Measurements from ENCODE around the gene BTNL9. TPM values are rescaled to one million over a fixed set of nuclear protein-coding genes. Genes with fewer than 3 reads are reported as not detected.
"Not testable (repeated sequence)": the region's sequence is repeated elsewhere in the genome, so short reads cannot be mapped to it uniquely, and the experiment has no call there.

The BTNL9 gene
- 105 TPM for total RNA-seq

- Histone ChIP-seq H3K27me3 (no peaks in the 10 kb centered on the region), H3K4me1 (no peaks in the 10 kb centered on the region), H3K36me3 (no peaks in the 10 kb centered on the region), H3K9me3 (no peaks in the 10 kb centered on the region), H3K27ac (no peak within 1 kb of the TSS), H3K4me3 (no peak within 1 kb of the TSS)
- no peak for DNase-seq (ENCODE audit: low spot score in 2 of 2)
- intact Hi-C loops (cut with DNase I) = no loop called here
- no peak for TF ChIP-seq CTCF (IDR thresholded peaks at IDR 0.05)
Observed at GRCh38 chr5:181039931-181040630, at the start of gene BTNL9. Gene BTNL9, plus strand, starts transcription at chr5:181040266. Its CDS starts 5,224 bp downstream, at chr5:181045490.

GRCh38 chr5:180990882-180991242, 49.2 kb upstream of the BTNL9 start:
- no peak for TF ChIP-seq CTCF (IDR thresholded peaks at IDR 0.05)
- DNase-seq (ENCODE audit: low spot score in 2 of 2) = no peak
- no peak overlapping the region for H3K4me3 ChIP-seq
- intact Hi-C loops (cut with DNase I) = no loop called here
- no peak overlapping the region for H3K27ac ChIP-seq
- no peaks in the 10 kb centered on the region for H3K9me3 ChIP-seq
- no peaks in the 10 kb centered on the region for H3K27me3 ChIP-seq
- H3K4me1 ChIP-seq = no peaks in the 10 kb centered on the region
- no peaks in the 10 kb centered on the region for H3K36me3 ChIP-seq

GRCh38 chr5:181001947-181002346, 38.1 kb upstream of the BTNL9 start:
- no peak for DNase-seq (ENCODE audit: low spot score in 2 of 2)
- intact Hi-C loops (cut with DNase I) = no loop called here
- Histone ChIP-seq H3K27me3 (no peaks in the 10 kb centered on the region), H3K4me3 (no peak overlapping the region), H3K4me1 (no peaks in the 10 kb centered on the region), H3K36me3 (no peaks in the 10 kb centered on the region), H3K27ac (no peak overlapping the region), H3K9me3 (peaks cover 0 to 4% of the 10 kb centered on the region in 2 donors)
- TF ChIP-seq CTCF (IDR thresholded peaks at IDR 0.05) = no peak

- peaks cover 0 to 4% of the 10 kb centered on the region in 2 donors for H3K9me3 ChIP-seq
- no peaks in the 10 kb centered on the region for H3K27me3 ChIP-seq
- no peak for TF ChIP-seq CTCF (IDR thresholded peaks at IDR 0.05)
- no peak overlapping the region for H3K4me3 ChIP-seq
- intact Hi-C loops (cut with DNase I) = loop anchor here (5.0 kb wide), 1 partner anchor 63 kb away; no protein-coding TSS in a partner anchor
- no peak overlapping the region for H3K27ac ChIP-seq
- no peaks in the 10 kb centered on the region for H3K36me3 ChIP-seq
- no peak for DNase-seq (ENCODE audit: low spot score in 2 of 2)
- H3K4me1 ChIP-seq = no peaks in the 10 kb centered on the region
Observed at GRCh38 chr5:181005791-181006190, 34.3 kb upstream of the BTNL9 start.

- intact Hi-C loops (cut with DNase I) = loop anchor here (5.0 kb wide), 1 partner anchor 66 kb away; no protein-coding TSS in a partner anchor
- no peak for TF ChIP-seq CTCF (IDR thresholded peaks at IDR 0.05)
- H3K27me3 ChIP-seq = no peaks in the 10 kb centered on the region
- no peaks in the 10 kb centered on the region for H3K36me3 ChIP-seq
- H3K27ac ChIP-seq = no peak overlapping the region
- H3K4me3 ChIP-seq = no peak overlapping the region
- H3K9me3 ChIP-seq = no peaks in the 10 kb centered on the region
- no peak for DNase-seq (ENCODE audit: low spot score in 2 of 2)
- no peaks in the 10 kb centered on the region for H3K4me1 ChIP-seq
Observed at GRCh38 chr5:181008136-181008535, 31.9 kb upstream of the BTNL9 start.

- not testable (repeated sequence) for H3K4me3 ChIP-seq
Observed at GRCh38 chr5:181010018-181010417, 30.0 kb upstream of the BTNL9 start.

GRCh38 chr5:181014654-181015053, 25.4 kb upstream of the BTNL9 start:
- H3K27ac ChIP-seq; DNase-seq (ENCODE audit: low spot score in 2 of 2); H3K27me3 ChIP-seq; intact Hi-C loops (cut with DNase I); H3K36me3 ChIP-seq; H3K4me3 ChIP-seq; H3K9me3 ChIP-seq; H3K4me1 ChIP-seq: not testable (repeated sequence)

More at GRCh38 chr5:181010018-181010417, 30.0 kb upstream of the BTNL9 start:
- H3K27ac ChIP-seq; H3K4me1 ChIP-seq; H3K9me3 ChIP-seq; DNase-seq (ENCODE audit: low spot score in 2 of 2); H3K36me3 ChIP-seq; intact Hi-C loops (cut with DNase I); H3K27me3 ChIP-seq: not testable (repeated sequence)

GRCh38 chr5:181017448-181017847, 22.6 kb upstream of the BTNL9 start:
- intact Hi-C loops (cut with DNase I); H3K27me3 ChIP-seq; H3K4me1 ChIP-seq; H3K4me3 ChIP-seq; H3K36me3 ChIP-seq; H3K27ac ChIP-seq; DNase-seq (ENCODE audit: low spot score in 2 of 2): not testable (repeated sequence)
- peaks cover 0 to 11% of the 10 kb centered on the region in 2 donors for H3K9me3 ChIP-seq
